CD4-positive, alpha-beta T cell (primary cell): ENCODE data around the gene RNF123. TPM values are rescaled to one million over a fixed set of nuclear protein-coding genes. Genes with fewer than 3 reads are reported as not detected.

Experiments
- ATAC-seq: fragments of 200-7000 bp; cut with Tn5 transposase; one replicate; pipeline ENCODE4 v1.10.0; 2022; ENCODE audit warnings: mild to moderate bottlenecking; ENCODE audit not compliant: poor library complexity
- CTCF ChIA-PET: fragments of 350-600 bp; sonication (Branson Sonifier 250); formaldehyde crosslinking; loops from one replicate; lab custom pipeline; 2021; ENCODE audit warnings: antibody characterized with exemption, inconsistent platforms; lab: Charles Lee
- POLR2A ChIA-PET: fragments of 350-600 bp; sonication (Branson Sonifier 250); formaldehyde crosslinking; loops from one replicate; lab custom pipeline; 2021; ENCODE audit warnings: antibody characterized with exemption, inconsistent platforms; lab: Charles Lee
- DNase-seq, 14 experiments: peaks; one replicate each; pipeline ENCODE4 v3.0.0-alpha.2; 2013 to 2020; ENCODE audit warnings: mixed read lengths in 2 of 14
- H3K27ac ChIP-seq, 2 donors: one replicate each; pipeline versions ENCODE4 v1.5.1 to v1.7.0; 2013; ENCODE audit warnings: low read length in 2 of 2, low read depth in 1 of 2, mild to moderate bottlenecking in 1 of 2
- H3K27me3 ChIP-seq, 2 experiments: 1 replicate in 1 of 2; 2 replicates in 1 of 2; pipeline versions ENCODE4 v1.6.1 to v1.7.0; 2013; ENCODE audit warnings: low read length in 2 of 2, control low read depth in 1 of 2, mild to moderate bottlenecking in 1 of 2, moderate library complexity in 1 of 2; ENCODE audit not compliant: insufficient read depth in 2 of 2, control insufficient read depth in 1 of 2
- H3K36me3 ChIP-seq: one replicate; pipeline ENCODE4 v1.6.1; 2013; ENCODE audit warnings: low read length, control low read depth; ENCODE audit not compliant: insufficient read depth
- H3K4me1 ChIP-seq: one replicate; pipeline ENCODE4 v1.6.1; 2013; ENCODE audit warnings: low read length, control low read depth; ENCODE audit not compliant: insufficient read depth
- H3K4me3 ChIP-seq: one replicate; pipeline ENCODE4 v1.5.1; 2013; ENCODE audit warnings: mild to moderate bottlenecking, low read length, moderate library complexity
- H3K9me3 ChIP-seq, 2 experiments: 1 replicate in 1 of 2; 2 replicates in 1 of 2; pipeline versions ENCODE4 v1.6.1 to v1.7.0; 2013; ENCODE audit warnings: low read length in 2 of 2, mild to moderate bottlenecking in 2 of 2, control low read depth in 1 of 2, moderate library complexity in 1 of 2; ENCODE audit not compliant: control insufficient read depth in 1 of 2, insufficient read depth in 1 of 2
- H3K27ac Mint-ChIP-seq: one replicate; pipeline ENCODE4 v1.8.0; 2020; ENCODE audit warnings: mixed read lengths
- H3K27me3 Mint-ChIP-seq: one replicate; pipeline ENCODE4 v1.8.0; 2021; ENCODE audit warnings: mixed read lengths
- H3K36me3 Mint-ChIP-seq: one replicate; pipeline ENCODE4 v1.8.0; 2021; ENCODE audit warnings: low read depth, mixed read lengths
- H3K4me1 Mint-ChIP-seq: one replicate; pipeline ENCODE4 v1.8.0; 2021; ENCODE audit warnings: low read depth, mixed read lengths
- H3K4me3 Mint-ChIP-seq: one replicate; pipeline ENCODE4 v1.8.0; 2020; ENCODE audit warnings: mild to moderate bottlenecking, mixed read lengths
- H3K9me3 Mint-ChIP-seq: one replicate; pipeline ENCODE4 v1.8.0; 2020; ENCODE audit warnings: mixed read lengths
- intact Hi-C, 2 experiments: fragments of 100-400 bp; cut with DNase I in 1 of 2; cut with micrococcal nuclease in 1 of 2; formaldehyde crosslinking; loops; one replicate each; pipeline versions ENCODE4 v1.15.1 to v1.9.0; 2023 to 2025; cut with DNase I, micrococcal nuclease
- total RNA-seq, 174 experiments: library from RNA in 2 of 174; stranded (reverse) in 2 of 174; gene quantifications; one replicate each; pipeline ENCODE4 v1.2.3 and lab custom pipeline; 2021 to 2026
- TF ChIP-seq, protein P1 (sequence below): fragments of 200-600 bp; IDR thresholded peaks from one replicate; pipeline ENCODE4 v1.8.0; 2022; ENCODE audit warnings: antibody characterized with exemption, mild to moderate bottlenecking

Gene RNF123
- total RNA-seq, 2 experiments from 2014 or later: 28.8 to 29.7 TPM

DNA sequence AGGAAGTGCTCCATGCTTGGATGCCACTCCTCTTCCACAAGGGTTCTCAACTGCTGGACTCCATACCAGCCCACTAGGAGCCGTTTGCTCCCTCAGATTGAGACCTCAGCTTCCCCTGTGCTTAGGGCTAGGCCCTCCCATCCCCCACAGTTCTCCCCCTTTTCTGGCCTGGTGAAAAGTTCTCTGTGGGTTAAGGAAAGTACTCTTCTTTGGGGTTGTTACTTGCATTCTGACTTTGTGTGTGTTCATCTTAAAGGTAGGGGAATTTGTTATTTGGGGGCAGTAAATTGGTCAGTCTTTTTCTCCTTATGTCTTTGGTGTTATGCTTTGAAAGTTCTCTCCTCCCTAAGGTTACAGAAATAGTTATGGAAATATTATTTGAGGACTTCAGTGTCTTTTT is 39.2 kb upstream of the RNF123 start:
- TF ChIP-seq, protein P1, sequence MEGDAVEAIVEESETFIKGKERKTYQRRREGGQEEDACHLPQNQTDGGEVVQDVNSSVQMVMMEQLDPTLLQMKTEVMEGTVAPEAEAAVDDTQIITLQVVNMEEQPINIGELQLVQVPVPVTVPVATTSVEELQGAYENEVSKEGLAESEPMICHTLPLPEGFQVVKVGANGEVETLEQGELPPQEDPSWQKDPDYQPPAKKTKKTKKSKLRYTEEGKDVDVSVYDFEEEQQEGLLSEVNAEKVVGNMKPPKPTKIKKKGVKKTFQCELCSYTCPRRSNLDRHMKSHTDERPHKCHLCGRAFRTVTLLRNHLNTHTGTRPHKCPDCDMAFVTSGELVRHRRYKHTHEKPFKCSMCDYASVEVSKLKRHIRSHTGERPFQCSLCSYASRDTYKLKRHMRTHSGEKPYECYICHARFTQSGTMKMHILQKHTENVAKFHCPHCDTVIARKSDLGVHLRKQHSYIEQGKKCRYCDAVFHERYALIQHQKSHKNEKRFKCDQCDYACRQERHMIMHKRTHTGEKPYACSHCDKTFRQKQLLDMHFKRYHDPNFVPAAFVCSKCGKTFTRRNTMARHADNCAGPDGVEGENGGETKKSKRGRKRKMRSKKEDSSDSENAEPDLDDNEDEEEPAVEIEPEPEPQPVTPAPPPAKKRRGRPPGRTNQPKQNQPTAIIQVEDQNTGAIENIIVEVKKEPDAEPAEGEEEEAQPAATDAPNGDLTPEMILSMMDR: no peak
- Mint-ChIP-seq H3K4me3 (no peak overlapping the region), H3K27ac (no peak overlapping the region), H3K36me3 (no peaks in the 10 kb centered on the region), H3K27me3 (no peaks in the 10 kb centered on the region), H3K4me1 (no peaks in the 10 kb centered on the region), H3K9me3 (no peaks in the 10 kb centered on the region)
- no peaks in the 10 kb centered on the region for H3K36me3 ChIP-seq
- H3K9me3 ChIP-seq: no peaks in the 10 kb centered on the region
- H3K27ac ChIP-seq: no peak overlapping the region
- H3K4me3 ChIP-seq: no peak overlapping the region
- intact Hi-C loops: no loop called here
- no peak for DNase-seq
- ChIA-PET CTCF (no interaction called here), POLR2A (no interaction called here)
- ATAC-seq: no peak
- H3K4me1 ChIP-seq: no peaks in the 10 kb centered on the region
- no peaks in the 10 kb centered on the region for H3K27me3 ChIP-seq

DNA sequence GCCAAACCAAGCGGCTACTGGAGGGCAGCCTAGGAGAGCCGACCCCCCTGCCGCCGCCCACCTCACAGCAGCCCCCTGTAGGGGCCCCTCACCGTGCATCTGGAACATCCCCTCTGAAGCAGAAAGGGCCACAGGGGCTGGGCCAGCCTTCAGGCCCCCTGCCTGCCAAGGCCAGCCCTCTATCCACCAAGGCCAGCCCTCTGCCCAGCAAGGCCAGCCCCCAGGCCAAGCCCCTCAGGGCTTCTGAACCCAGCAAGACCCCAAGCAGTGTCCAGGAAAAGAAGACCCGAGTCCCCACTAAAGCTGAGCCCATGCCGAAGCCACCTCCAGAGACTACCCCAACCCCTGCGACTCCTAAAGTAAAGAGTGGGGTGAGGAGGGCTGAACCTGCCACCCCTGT is 38.7 kb upstream of the RNF123 start:
- Histone ChIP-seq H3K27me3 (no peaks in the 10 kb centered on the region), H3K36me3 (no peaks in the 10 kb centered on the region), H3K4me3 (no peak overlapping the region), H3K27ac (no peak overlapping the region), H3K4me1 (no peaks in the 10 kb centered on the region), H3K9me3 (no peaks in the 10 kb centered on the region)
- Mint-ChIP-seq H3K36me3 (no peaks in the 10 kb centered on the region), H3K27ac (no peak overlapping the region), H3K4me3 (no peak overlapping the region), H3K27me3 (no peaks in the 10 kb centered on the region), H3K4me1 (no peaks in the 10 kb centered on the region), H3K9me3 (no peaks in the 10 kb centered on the region)
- intact Hi-C loops: no loop called here
- ATAC-seq: no peak
- DNase-seq: no peak
- ChIA-PET CTCF (no interaction called here), POLR2A (no interaction called here)
- TF ChIP-seq, protein P1: no peak

DNA sequence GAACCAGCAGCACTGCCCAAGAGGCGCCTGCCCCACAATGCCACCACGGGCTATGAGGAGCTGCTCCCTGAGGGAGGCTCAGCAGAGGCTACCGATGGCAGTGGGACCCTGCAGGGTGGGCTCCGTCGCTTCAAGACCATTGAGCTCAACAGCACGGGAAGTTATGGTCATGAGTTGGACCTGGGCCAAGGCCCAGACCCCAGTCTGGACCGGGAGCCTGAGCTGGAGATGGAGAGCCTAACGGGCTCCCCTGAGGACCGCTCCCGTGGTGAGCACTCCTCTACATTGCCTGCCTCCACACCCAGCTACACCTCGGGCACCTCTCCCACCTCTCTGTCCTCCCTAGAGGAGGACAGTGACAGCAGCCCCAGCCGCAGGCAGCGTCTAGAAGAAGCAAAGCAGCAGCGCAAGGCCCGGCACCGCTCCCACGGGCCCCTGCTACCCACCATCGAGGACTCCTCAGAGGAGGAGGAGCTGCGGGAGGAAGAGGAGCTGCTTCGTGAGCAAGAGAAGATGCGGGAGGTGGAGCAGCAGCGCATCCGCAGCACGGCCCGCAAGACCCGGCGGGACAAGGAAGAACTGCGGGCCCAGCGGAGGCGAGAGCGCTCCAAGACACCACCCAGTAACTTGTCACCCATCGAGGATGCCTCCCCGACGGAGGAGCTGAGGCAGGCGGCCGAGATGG is 37.0 kb upstream of the RNF123 start:
- intact Hi-C loops: no loop called here
- Histone ChIP-seq H3K27me3 (peaks cover 0 to 7% of the 10 kb centered on the region in 2 experiments), H3K27ac (no peak overlapping the region), H3K9me3 (no peaks in the 10 kb centered on the region), H3K4me1 (no peaks in the 10 kb centered on the region), H3K4me3 (no peak overlapping the region), H3K36me3 (no peaks in the 10 kb centered on the region)
- TF ChIP-seq, protein P1: no peak
- ATAC-seq (no peak), DNase-seq (no peak)
- H3K27me3 Mint-ChIP-seq: no peaks in the 10 kb centered on the region
- H3K9me3 Mint-ChIP-seq: no peaks in the 10 kb centered on the region
- ChIA-PET CTCF (no interaction called here), POLR2A (no interaction called here)
- no peak overlapping the region for H3K4me3 Mint-ChIP-seq
- H3K27ac Mint-ChIP-seq: no peak overlapping the region
- H3K4me1 Mint-ChIP-seq: no peaks in the 10 kb centered on the region
- H3K36me3 Mint-ChIP-seq: no peaks in the 10 kb centered on the region
